Activated CD8-positive, alpha-beta memory T cell treated with anti-CD3 and anti-CD28 coated beads, Interleukin-2, amount 50 U/mL, for 48 hours (primary cell): ENCODE data around the gene HAPSTR1.
A peak's percentile ranks its signal among the peaks of the same experiment; 100 is the strongest.

ENCODE experiments used
- DNase-seq: peaks from one replicate; pipeline ENCODE4 v3.0.0-alpha.2; 2020

HAPSTR1 gene

GRCh38 chr16:9124444-9124843, 33.0 kb downstream of the HAPSTR1 start:
- no peak for DNase-seq

GRCh38 chr16:9124908-9125584, 33.6 kb downstream of the HAPSTR1 start:
- no peak for DNase-seq

GRCh38 chr16:9125658-9126505, 34.4 kb downstream of the HAPSTR1 start:
- DNase-seq = no peak

GRCh38 chr16:9126609-9127008, 35.2 kb downstream of the HAPSTR1 start:
- DNase-seq = no peak

- no peak for DNase-seq
Measured at GRCh38 chr16:9128346-9129342, 37.2 kb downstream of the HAPSTR1 start.

- DNase-seq = no peak
Measured at GRCh38 chr16:9134306-9134705, 42.9 kb downstream of the HAPSTR1 start.

GRCh38 chr16:9134739-9135138, 43.3 kb downstream of the HAPSTR1 start:
- DNase-seq = peak; percentile 79

- DNase-seq = no peak
Measured at GRCh38 chr16:9135797-9136196, 44.4 kb downstream of the HAPSTR1 start.

GRCh38 chr16:9136596-9136995, 45.2 kb downstream of the HAPSTR1 start:
- no peak for DNase-seq

GRCh38 chr16:9138021-9138680, 46.7 kb downstream of the HAPSTR1 start:
- DNase-seq = no peak

GRCh38 chr16:9138731-9139501, 47.5 kb downstream of the HAPSTR1 start:
- DNase-seq = peak; percentile 85

GRCh38 chr16:9139965-9140364, 48.5 kb downstream of the HAPSTR1 start:
- no peak for DNase-seq
